K562 (cell line): Measurements from ENCODE around the gene YJU2. TPM values are rescaled to one million over a fixed set of nuclear protein-coding genes. Genes with fewer than 3 reads are reported as not detected.

Source experiments
- CEBPB ChIP-seq: fragments of 450-650 bp; IDR thresholded peaks from 2 replicates; pipeline ENCODE4 v1.6.1; 2016; ENCODE audit warnings: missing genetic modification characterization, missing compliant biosample characterization
- CSDE1 ChIP-seq, 2 experiments: fragments of 450-650 bp; IDR thresholded peaks; 2 replicates each; pipeline ENCODE4 v1.6.1; 2016; ENCODE audit warnings: mild to moderate bottlenecking in 1 of 2
- ERF ChIP-seq: fragments of 450-650 bp; formaldehyde crosslinking; IDR thresholded peaks from 2 replicates; pipeline ENCODE4 v1.4.0; 2020; ENCODE audit warnings: mild to moderate bottlenecking, mixed read lengths
- HDAC1 ChIP-seq, 2 experiments: fragments of 450-650 bp; IDR thresholded peaks; 2 replicates each; pipeline ENCODE4 v1.6.1; 2016 to 2017; ENCODE audit warnings: inconsistent platforms in 1 of 2, mild to moderate bottlenecking in 1 of 2, moderate library complexity in 1 of 2
- MED1 ChIP-seq: sonication (generic); formaldehyde crosslinking; IDR thresholded peaks from 2 replicates; pipeline ENCODE4 v1.8.1; 2023; ENCODE audit warnings: missing genetic modification reagents, borderline replicate concordance
- MTA2 ChIP-seq: fragments of 450-650 bp; IDR thresholded peaks from 2 replicates; pipeline ENCODE4 v1.6.1; 2016; ENCODE audit warnings: low read depth
- NCOA1 ChIP-seq: fragments of 450-650 bp; IDR thresholded peaks from 2 replicates; pipeline ENCODE4 v1.6.1; 2016; ENCODE audit warnings: low read depth
- NFYB ChIP-seq: IDR thresholded peaks from 2 replicates; pipeline ENCODE4 v1.6.1; 2011; ENCODE audit warnings: mild to moderate bottlenecking, moderate library complexity; ENCODE audit not compliant: insufficient read length; ENCODE audit errors: extremely low read depth
- POLR2AphosphoS2 ChIP-seq: IDR thresholded peaks from 2 replicates; pipeline ENCODE4 v1.6.1; 2012; ENCODE audit warnings: low read length, improper control_type of control experiment
- POLR2AphosphoS5 ChIP-seq: IDR thresholded peaks from 2 replicates; pipeline ENCODE4 v1.6.1; 2011; ENCODE audit warnings: mild to moderate bottlenecking, low read depth, low read length, moderate library complexity; ENCODE audit not compliant: control insufficient read depth, insufficient read depth
- POU5F1 ChIP-seq: fragments of 150-350 bp; IDR thresholded peaks from 2 replicates; pipeline ENCODE4 v1.6.1; 2014; ENCODE audit warnings: borderline replicate concordance, low read length, low read depth, mild to moderate bottlenecking; ENCODE audit not compliant: partially characterized antibody
- RBFOX2 ChIP-seq: fragments of 200-400 bp; formaldehyde crosslinking; IDR thresholded peaks from 2 replicates; pipeline ENCODE4 v1.6.1; 2017; ENCODE audit warnings: low read depth, mild to moderate bottlenecking, low read length, moderate library complexity
- SMAD3 ChIP-seq: fragments of 450-650 bp; formaldehyde crosslinking; conservative IDR thresholded peaks from 2 replicates; pipeline ENCODE4 v1.4.0; 2020; ENCODE audit warnings: mild to moderate bottlenecking
- TCF3 ChIP-seq: sonication (generic); formaldehyde crosslinking; IDR thresholded peaks from 2 replicates; pipeline ENCODE4 v1.4.0; 2020; ENCODE audit warnings: mild to moderate bottlenecking, missing genetic modification reagents
- XRCC4 ChIP-seq: IDR thresholded peaks from one replicate; pipeline ENCODE4 v1.6.1; 2011; ENCODE audit not compliant: insufficient read depth, insufficient read length; ENCODE audit errors: extremely low read depth
- ZFX ChIP-seq: sonication (generic); formaldehyde crosslinking; IDR thresholded peaks from 2 replicates; pipeline ENCODE4 v1.8.0; 2022; ENCODE audit warnings: mild to moderate bottlenecking, missing genetic modification reagents, moderate library complexity
- ZKSCAN8 ChIP-seq: fragments of 200-800 bp; sonication (Bioruptor generic); IDR thresholded peaks from 2 replicates; pipeline ENCODE4 v1.6.1; 2016; ENCODE audit warnings: missing genetic modification characterization, missing compliant biosample characterization
- polyA plus RNA-seq, 8 experiments: library from polyadenylated mRNA; depleted of rRNA in 4 of 8; stranded (reverse) in 5 of 8; unstranded in 3 of 8; fragments of >200 nt; fragmentation: Nextera tagmentation in 2 of 8; fragmentation: Illumina TruSeq in 1 of 8; extraction: Ambion mirVana in 2 of 8; extraction: Trizol in 1 of 8; gene quantifications; 2 replicates each; pipeline versions ENCODE4 v1.2.1 to v1.2.3, GENCODE V29; 2011 to 2014; ENCODE audit warnings: inconsistent platforms in 1 of 8, missing spikeins in 1 of 8
- total RNA-seq, 7 experiments: library from RNA; depleted of rRNA in 6 of 7; stranded (reverse); fragments of >200 nt in 6 of 7; fragmentation: Illumina TruSeq in 2 of 7; extraction: Trizol in 2 of 7; gene quantifications; 2 replicates each; pipeline versions ENCODE4 v1.2.1 to v1.2.3, GENCODE V29; 2011 to 2021; ENCODE audit warnings: low replicate concordance in 1 of 7
- TF ChIP-seq, protein P1 (sequence below), 2 experiments: fragments of 450-650 bp; IDR thresholded peaks; 2 replicates each; pipeline ENCODE4 v1.6.1; 2016
- TF ChIP-seq, protein P2 (sequence below): fragments of 250-450 bp; sonication (Bioruptor Pico); IDR thresholded peaks from 2 replicates; pipeline ENCODE4 v1.5.0; 2021

Gene YJU2
- total and polyA plus RNA-seq, 9 of the 15 experiments (the other 6 are each of a cell fraction or from before 2014, with no cell fraction given) = 0.41 to 34.9 (median 19.3) TPM

- TF ChIP-seq ERF = no peak
- TF ChIP-seq POLR2AphosphoS2 = no peak
- no peak for TF ChIP-seq CEBPB (tag)
- no peak for TF ChIP-seq NCOA1
- TF ChIP-seq, protein P1, sequence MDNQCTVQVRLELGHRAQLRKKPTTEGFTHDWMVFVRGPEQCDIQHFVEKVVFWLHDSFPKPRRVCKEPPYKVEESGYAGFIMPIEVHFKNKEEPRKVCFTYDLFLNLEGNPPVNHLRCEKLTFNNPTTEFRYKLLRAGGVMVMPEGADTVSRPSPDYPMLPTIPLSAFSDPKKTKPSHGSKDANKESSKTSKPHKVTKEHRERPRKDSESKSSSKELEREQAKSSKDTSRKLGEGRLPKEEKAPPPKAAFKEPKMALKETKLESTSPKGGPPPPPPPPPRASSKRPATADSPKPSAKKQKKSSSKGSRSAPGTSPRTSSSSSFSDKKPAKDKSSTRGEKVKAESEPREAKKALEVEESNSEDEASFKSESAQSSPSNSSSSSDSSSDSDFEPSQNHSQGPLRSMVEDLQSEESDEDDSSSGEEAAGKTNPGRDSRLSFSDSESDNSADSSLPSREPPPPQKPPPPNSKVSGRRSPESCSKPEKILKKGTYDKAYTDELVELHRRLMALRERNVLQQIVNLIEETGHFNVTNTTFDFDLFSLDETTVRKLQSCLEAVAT (IDR thresholded peaks at IDR 0.05) = 0 out of 4 replicates have a peak, but pooled peaks of 1 of the 2 experiments have one; percentile 8
- no peak for TF ChIP-seq SMAD3 (CRISPR knock-in tag)
- TF ChIP-seq CSDE1 (IDR thresholded peaks at IDR 0.05) = 0 out of 4 replicates have a peak, but pooled peaks of 1 of the 2 experiments have one; percentile 22
- TF ChIP-seq HDAC1 (IDR thresholded peaks at IDR 0.05) = peak in 1 of 2 experiments; percentile 42; a peak in 1 of 4 replicates
- TF ChIP-seq POLR2AphosphoS5 = no peak
- no peak for TF ChIP-seq NFYB
- TF ChIP-seq XRCC4 = no peak
- TF ChIP-seq ZKSCAN8 (CRISPR knock-in tag) = no peak
- no peak for TF ChIP-seq POU5F1
- no peak for TF ChIP-seq RBFOX2
- no peak for TF ChIP-seq MTA2
- no peak for TF ChIP-seq MED1
- TF ChIP-seq, protein P2, sequence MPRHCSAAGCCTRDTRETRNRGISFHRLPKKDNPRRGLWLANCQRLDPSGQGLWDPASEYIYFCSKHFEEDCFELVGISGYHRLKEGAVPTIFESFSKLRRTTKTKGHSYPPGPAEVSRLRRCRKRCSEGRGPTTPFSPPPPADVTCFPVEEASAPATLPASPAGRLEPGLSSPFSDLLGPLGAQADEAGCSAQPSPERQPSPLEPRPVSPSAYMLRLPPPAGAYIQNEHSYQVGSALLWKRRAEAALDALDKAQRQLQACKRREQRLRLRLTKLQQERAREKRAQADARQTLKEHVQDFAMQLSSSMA (CRISPR knock-in tag) = no peak
- peak; percentile 61 for TF ChIP-seq ZFX
- no peak for TF ChIP-seq TCF3 (CRISPR knock-in tag)
These were observed 49.0 kb upstream of the YJU2 start (continued) for GRCh38 chr19:4197625-4198466.
